ENCODE results near the gene B4GALT7. TPM values are rescaled to one million over a fixed set of nuclear protein-coding genes. Genes with fewer than 3 reads are reported as not detected.

B4GALT7 gene
- 37.5 and 39.1 TPM in 2 replicates for polyA plus RNA-seq (2012; rRNA removed)
- 15.1 and 25.9 TPM in 2 replicates for polyA plus RNA-seq (2012; cell fraction: cytosol; rRNA removed)
- polyA plus RNA-seq (2012; cell fraction: nucleus; rRNA removed): 65.2 and 69.8 TPM in 2 replicates

- H3K4me1 ChIP-seq (ENCODE audit: control insufficient read depth in 1 of 2, insufficient read depth in 2 of 2, low read depth in 1 of 2, low read length in 1 of 2): peaks cover 3 to 19% of the 10 kb centered on the region in 2 experiments; a peak in 1 of 4 replicates
- H3K79me2 ChIP-seq (ENCODE audit: insufficient read depth): peaks cover 19% of the 10 kb centered on the region
- no peaks in the 10 kb centered on the region for H4K20me1 ChIP-seq (ENCODE audit: insufficient read depth)
- peak within 1 kb of the TSS; percentile 89 for H3K9ac ChIP-seq
- TF ChIP-seq CHD2 (IDR thresholded peaks at IDR 0.05; ENCODE audit: low read length, partially characterized antibody) (peak; percentile 37), GABPA (IDR thresholded peaks at IDR 0.05; ENCODE audit: low read depth) (peak; percentile 70), GATA2 (CRISPR knock-in tag; IDR thresholded peaks at IDR 0.05) (no peak), SIN3A (IDR thresholded peaks at IDR 0.05; ENCODE audit: borderline replicate concordance, low read depth, low read length) (peak; percentile 39; the same call in 1 of the 2 replicates), TAF1 (IDR thresholded peaks at IDR 0.05; ENCODE audit: borderline replicate concordance, low read depth, low read length) (peak; percentile 69), NRF1 (IDR thresholded peaks at IDR 0.05; ENCODE audit: low read depth, low read length) (peak; percentile 22; the same call in 1 of the 2 replicates), REST (IDR thresholded peaks at IDR 0.05; ENCODE audit: low read depth, low read length) (peak; percentile 48; the same call in 1 of the 2 replicates), RXRA (IDR thresholded peaks at IDR 0.05; ENCODE audit: borderline replicate concordance, low read depth) (no peak), MAX (IDR thresholded peaks at IDR 0.05; ENCODE audit: low read depth) (peak; percentile 43; the same call in 1 of the 2 replicates), POLR2AphosphoS5 (IDR thresholded peaks at IDR 0.05; ENCODE audit: low read depth, low read length) (peak; percentile 74), RAD21 (IDR thresholded peaks at IDR 0.05; ENCODE audit: low read length) (no peak), RFX5 (IDR thresholded peaks at IDR 0.05; ENCODE audit: low read length) (no peak), EP300 (IDR thresholded peaks at IDR 0.05; ENCODE audit: borderline replicate concordance in 1 of 2, low read depth in 1 of 2, low read length in 1 of 2) (no peak), ELF1 (IDR thresholded peaks at IDR 0.05) (no peak)
- ChIA-PET CTCF (interaction anchor here (2.8 kb wide), 1 partner anchor 8 kb away, joined by 11 read pairs; no protein-coding TSS in a partner anchor), POLR2A (no interaction called here)
- peak; percentile 96 for DNase-seq
- H3F3A ChIP-seq (replicated peaks; ENCODE audit: insufficient read depth): peaks cover 18% of the 10 kb centered on the region
- H3K27me3 ChIP-seq (ENCODE audit: insufficient read depth): no peaks in the 10 kb centered on the region
- H3K27ac ChIP-seq (ENCODE audit: low read depth in 2 of 2, low read length in 1 of 2): peak within 1 kb of the TSS; percentile 69 to 85
- no peaks in the 10 kb centered on the region for H3K9me2 ChIP-seq
- no peaks in the 10 kb centered on the region for H3K9me3 ChIP-seq
- peak within 1 kb of the TSS; percentile 88 for H3K4me2 ChIP-seq
- peak within 1 kb of the TSS; percentile 81 to 87 for H3K4me3 ChIP-seq (ENCODE audit: low read depth in 2 of 2, low read length in 1 of 2)
- H2AFZ ChIP-seq (ENCODE audit: low read depth): peak within 1 kb of the TSS; percentile 96
- peaks cover 18 to 22% of the 10 kb centered on the region in 2 experiments for H3K36me3 ChIP-seq (replicated peaks in 1 of 2; ENCODE audit: control insufficient read depth in 1 of 2, insufficient read depth in 2 of 2, low read length in 1 of 2)
- WGBS (ENCODE audit: low lambda C conversion rate): 3% methylated on average over 7 of the region's 86 CpGs
Observed at GRCh38 chr5:177599731-177600507, at the start of gene B4GALT7. Gene B4GALT7 (plus strand): TSS chr5:177600132. CDS start chr5:177600211, 79 bp downstream.
